A549 (cell line): ENCODE measurements around the gene MAZ.

Source experiments
- BCL3 ChIP-seq: fragments of >200 bp; sonication (Bioruptor Twin); formaldehyde crosslinking; IDR thresholded peaks from 3 replicates; pipeline ENCODE4 v1.6.1; 2016
- MAZ ChIP-seq: fragments of 150-350 bp; IDR thresholded peaks from 2 replicates; pipeline ENCODE4 v1.6.1; 2014; ENCODE audit warnings: antibody characterized with exemption, low read depth, low read length, borderline replicate concordance
- RNF2 ChIP-seq: fragments of 200-600 bp; sonication (generic); IDR thresholded peaks from 2 replicates; pipeline ENCODE4 v1.6.1; 2016; ENCODE audit warnings: low read depth, mild to moderate bottlenecking, antibody characterized with exemption, moderate library complexity, borderline replicate concordance
- SMC3 ChIP-seq: fragments of >200 bp; sonication (Bioruptor Twin); formaldehyde crosslinking; IDR thresholded peaks from 3 replicates; pipeline ENCODE4 v1.6.1; 2018; ENCODE audit warnings: inconsistent platforms

GRCh38 chr16:29814592-29814991 lies 8.3 kb downstream of the MAZ start:
- no peak for TF ChIP-seq MAZ
- TF ChIP-seq SMC3, result no peak
- TF ChIP-seq RNF2, result no peak
- no peak for TF ChIP-seq BCL3
